ENCODE measurements around the gene CKS1B.

Gene CKS1B

DNA sequence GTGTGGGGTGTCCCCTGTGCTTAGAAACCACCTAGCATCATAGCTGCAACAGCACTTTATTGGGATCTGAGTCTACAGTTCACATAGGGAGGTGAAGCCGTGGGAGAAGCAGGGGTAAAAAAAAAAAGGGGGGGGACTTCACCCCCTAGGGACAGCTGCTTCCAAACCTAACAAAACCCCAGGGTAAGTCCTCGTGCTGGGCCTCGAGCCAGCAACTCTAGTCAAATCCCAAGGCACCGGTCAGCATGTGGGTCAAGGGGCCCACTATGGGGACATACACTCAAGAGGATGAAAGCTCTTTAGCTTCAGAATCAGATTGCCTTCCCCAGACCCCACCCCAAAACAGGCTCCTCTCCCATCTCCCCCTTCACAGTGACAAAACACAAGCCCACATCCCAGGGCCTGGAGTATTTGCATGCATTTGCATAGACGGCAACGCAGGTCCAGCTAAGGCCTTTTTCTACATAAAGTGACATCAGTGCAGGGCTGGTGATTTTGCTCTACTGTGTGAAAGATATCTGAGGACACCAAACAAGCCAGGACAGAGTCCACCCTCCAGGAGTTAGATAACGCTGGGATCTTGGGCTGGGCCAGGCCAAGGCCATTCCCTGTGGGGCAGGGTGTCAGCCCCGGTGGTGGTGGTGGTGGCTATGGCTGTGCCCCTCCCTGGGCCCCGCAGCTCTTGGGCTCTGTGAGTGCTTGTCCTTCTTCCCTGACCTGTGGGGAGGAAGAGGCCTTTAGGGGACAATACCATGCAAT is 29.9 kb upstream of the CKS1B start:
- no peaks in the 10 kb centered on the region for H3K9me3 ChIP-seq (ENCODE audit: control insufficient read depth, low read length)
- H3K4me3 ChIP-seq (ENCODE audit: insufficient read depth in 1 of 2, low read depth in 1 of 2, low read length in 2 of 2): no peak overlapping the region
- peaks cover 18% of the 10 kb centered on the region for H3K4me1 ChIP-seq (ENCODE audit: control insufficient read depth, insufficient read depth, low read depth, low read length)
- H3K9ac ChIP-seq (ENCODE audit: low read length): peak overlapping the region; percentile 38
- peak overlapping the region in 1 of 2 experiments; percentile 85 for H2BK12ac ChIP-seq (ENCODE audit: low read length in 2 of 2)
- H3K4ac ChIP-seq (ENCODE audit: low read depth in 1 of 2, low read length in 2 of 2): no peak overlapping the region
- H4K91ac ChIP-seq (ENCODE audit: low read length): peak overlapping the region; percentile 35
- no peak overlapping the region for H4K8ac ChIP-seq (ENCODE audit: low read length)
- no peak overlapping the region for H3K27ac ChIP-seq (ENCODE audit: low read length, poor library complexity, severe bottlenecking)
- no peak overlapping the region for H2AK5ac ChIP-seq (ENCODE audit: low read length, severe bottlenecking)
- H3K27me3 ChIP-seq (ENCODE audit: control insufficient read depth in 1 of 2, insufficient read depth in 1 of 2, low read length in 2 of 2): no peaks in the 10 kb centered on the region
- no peak overlapping the region for H2BK5ac ChIP-seq (ENCODE audit: low read depth, low read length, poor library complexity, severe bottlenecking)
- H3K23ac ChIP-seq (ENCODE audit: low read length in 2 of 2): no peak overlapping the region
- no peak for DNase-seq
- peaks cover 3% of the 10 kb centered on the region for H3K79me1 ChIP-seq (replicated peaks; ENCODE audit: low read length, poor library complexity, severe bottlenecking)
- peaks cover 20 to 53% of the 10 kb centered on the region in 2 experiments for H3K36me3 ChIP-seq (ENCODE audit: control insufficient read depth in 1 of 2, insufficient read depth in 2 of 2, low read depth in 1 of 2, low read length in 2 of 2)
- H2AFZ ChIP-seq (ENCODE audit: low read depth, low read length): no peak overlapping the region
- no peak overlapping the region for H2BK120ac ChIP-seq (ENCODE audit: low read depth, low read length)
- no peak overlapping the region for H3K4me2 ChIP-seq (ENCODE audit: low read length, poor library complexity, severe bottlenecking)
- 57% methylated on average over 9 of the region's 9 CpGs for WGBS
- no peak overlapping the region for H2BK15ac ChIP-seq (ENCODE audit: low read depth, poor library complexity, severe bottlenecking)
- no peak overlapping the region for H3K14ac ChIP-seq (ENCODE audit: low read length in 2 of 2)
- peak overlapping the region in 1 of 2 experiments; percentile 24 for H3K18ac ChIP-seq (ENCODE audit: low read depth in 1 of 2, low read length in 2 of 2)

DNA sequence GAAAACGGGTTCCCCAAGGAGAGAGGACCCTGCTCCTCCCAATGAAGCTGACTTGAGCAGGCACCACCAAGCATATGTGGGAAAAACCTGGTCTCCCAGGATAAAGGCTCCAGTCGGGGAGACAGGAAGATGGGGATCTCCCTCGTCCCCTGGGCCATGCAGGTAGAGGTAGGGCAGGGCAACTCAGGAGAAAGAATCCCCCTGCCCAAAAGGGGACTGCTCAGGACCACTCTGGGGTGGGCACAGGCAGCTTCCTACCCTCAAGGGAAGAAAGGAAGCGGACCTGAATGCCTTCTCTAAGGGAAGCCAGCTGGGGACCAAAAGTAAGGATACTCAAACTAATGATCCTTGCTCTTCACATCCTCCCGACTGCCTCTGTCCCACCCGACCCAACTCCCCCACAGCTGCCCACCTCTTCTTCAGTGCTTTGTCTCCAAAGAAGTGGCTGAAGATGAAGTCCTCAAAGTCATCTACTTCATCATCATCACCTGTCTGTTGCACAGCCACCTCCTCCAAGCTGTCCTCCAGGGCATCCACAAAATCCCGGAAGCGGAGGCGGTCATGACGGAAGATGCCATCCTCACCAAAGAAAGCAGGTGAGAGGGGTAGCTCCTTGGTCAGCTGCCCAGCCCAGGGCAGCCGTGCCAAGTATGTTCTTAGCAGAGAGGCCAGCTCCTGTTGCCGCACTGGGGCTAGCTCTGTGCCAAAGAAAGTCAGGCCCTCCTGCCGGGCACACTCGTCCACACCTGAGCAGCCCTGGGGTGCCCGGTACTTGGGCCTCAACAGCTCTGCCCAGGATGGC is 29.1 kb upstream of the CKS1B start:
- WGBS: 87% methylated on average over 15 of the region's 15 CpGs
- no peak for DNase-seq
- H3K4me2 ChIP-seq (ENCODE audit: low read length, poor library complexity, severe bottlenecking): no peak overlapping the region

DNA sequence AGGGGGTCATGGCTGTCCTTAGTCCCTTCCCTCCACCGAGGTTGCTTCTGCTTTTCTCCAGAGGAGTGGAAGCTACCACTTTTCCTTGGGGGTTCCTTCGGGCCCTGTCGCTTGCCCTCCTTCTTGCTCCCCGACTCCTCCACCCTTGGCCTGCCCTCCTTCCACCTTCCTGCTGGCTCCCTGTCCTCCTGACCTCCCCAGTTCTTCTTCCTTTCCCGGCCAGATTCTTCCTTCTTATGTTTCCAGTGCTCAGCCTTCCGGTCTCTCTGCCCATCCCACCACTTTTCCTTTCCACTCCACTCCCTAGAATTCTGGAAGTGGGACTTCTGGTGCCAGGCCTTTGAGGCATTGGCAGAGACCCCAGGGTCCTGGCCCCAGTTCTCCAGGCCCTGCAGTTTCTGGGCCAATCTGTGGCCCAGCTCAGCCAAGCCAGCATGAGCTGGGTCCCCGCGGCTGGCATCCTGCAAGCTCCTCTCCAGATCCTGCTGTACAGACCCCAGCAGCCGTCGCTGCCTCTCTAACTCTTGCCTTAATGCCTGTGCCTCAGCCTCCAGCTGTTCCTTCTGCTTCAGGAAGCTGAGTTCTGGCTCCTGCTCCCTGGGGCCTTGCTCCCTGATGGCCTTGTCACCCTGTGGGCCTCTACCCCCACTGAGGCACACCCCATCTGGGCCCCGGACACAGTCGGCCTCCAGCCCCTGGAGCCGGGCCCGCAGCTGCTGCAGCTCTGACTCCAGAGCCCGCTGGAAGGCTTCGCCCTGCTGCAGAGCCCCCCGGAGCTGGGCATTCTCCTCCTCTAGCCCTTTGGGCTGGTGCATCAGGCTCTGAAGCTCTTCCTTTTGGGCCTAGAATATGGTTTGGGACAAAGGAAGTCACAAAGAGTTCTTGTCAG is 28.3 kb upstream of the CKS1B start:
- Histone ChIP-seq H2AK5ac (ENCODE audit: low read length, severe bottlenecking) (no peak overlapping the region), H3K14ac (ENCODE audit: low read length in 2 of 2) (no peak overlapping the region), H2BK5ac (ENCODE audit: low read depth, low read length, poor library complexity, severe bottlenecking) (no peak overlapping the region), H3K27me3 (ENCODE audit: control insufficient read depth in 1 of 2, insufficient read depth in 1 of 2, low read length in 2 of 2) (no peaks in the 10 kb centered on the region), H3K9me3 (ENCODE audit: control insufficient read depth, low read length) (no peaks in the 10 kb centered on the region), H2BK12ac (ENCODE audit: low read length in 2 of 2) (no peak overlapping the region), H3K4ac (ENCODE audit: low read depth in 1 of 2, low read length in 2 of 2) (no peak overlapping the region), H4K8ac (ENCODE audit: low read length) (no peak overlapping the region), H2AFZ (ENCODE audit: low read depth, low read length) (no peak overlapping the region), H3K4me1 (ENCODE audit: control insufficient read depth, insufficient read depth, low read depth, low read length) (peaks cover 13% of the 10 kb centered on the region), H2BK15ac (ENCODE audit: low read depth, poor library complexity, severe bottlenecking) (no peak overlapping the region), H3K79me1 (replicated peaks; ENCODE audit: low read length, poor library complexity, severe bottlenecking) (peaks cover 12% of the 10 kb centered on the region), H3K4me3 (ENCODE audit: insufficient read depth in 1 of 2, low read depth in 1 of 2, low read length in 2 of 2) (no peak overlapping the region), H3K4me2 (ENCODE audit: low read length, poor library complexity, severe bottlenecking) (no peak overlapping the region), H3K27ac (ENCODE audit: low read length, poor library complexity, severe bottlenecking) (no peak overlapping the region), H3K36me3 (ENCODE audit: control insufficient read depth in 1 of 2, insufficient read depth in 2 of 2, low read depth in 1 of 2, low read length in 2 of 2) (peaks cover 29 to 64% of the 10 kb centered on the region in 2 experiments), H3K23ac (ENCODE audit: low read length in 2 of 2) (no peak overlapping the region), H3K18ac (ENCODE audit: low read depth in 1 of 2, low read length in 2 of 2) (no peak overlapping the region), H2BK120ac (ENCODE audit: low read depth, low read length) (no peak overlapping the region), H4K91ac (ENCODE audit: low read length) (no peak overlapping the region), H3K9ac (ENCODE audit: low read length) (no peak overlapping the region)
- 94% methylated on average over 17 of the region's 17 CpGs for WGBS
- no peak for DNase-seq

More for the DNA sequence above, 29.1 kb upstream of the CKS1B start:
- Histone ChIP-seq H2BK120ac (ENCODE audit: low read depth, low read length) (no peak overlapping the region), H3K79me1 (replicated peaks; ENCODE audit: low read length, poor library complexity, severe bottlenecking) (peaks cover 4% of the 10 kb centered on the region), H3K18ac (ENCODE audit: low read depth in 1 of 2, low read length in 2 of 2) (no peak overlapping the region), H2BK5ac (ENCODE audit: low read depth, low read length, poor library complexity, severe bottlenecking) (no peak overlapping the region), H3K4me1 (ENCODE audit: control insufficient read depth, insufficient read depth, low read depth, low read length) (peaks cover 15% of the 10 kb centered on the region), H3K36me3 (ENCODE audit: control insufficient read depth in 1 of 2, insufficient read depth in 2 of 2, low read depth in 1 of 2, low read length in 2 of 2) (peaks cover 20 to 56% of the 10 kb centered on the region in 2 experiments), H3K9me3 (ENCODE audit: control insufficient read depth, low read length) (no peaks in the 10 kb centered on the region), H3K27me3 (ENCODE audit: control insufficient read depth in 1 of 2, insufficient read depth in 1 of 2, low read length in 2 of 2) (no peaks in the 10 kb centered on the region), H2AK5ac (ENCODE audit: low read length, severe bottlenecking) (no peak overlapping the region), H3K27ac (ENCODE audit: low read length, poor library complexity, severe bottlenecking) (no peak overlapping the region), H4K91ac (ENCODE audit: low read length) (no peak overlapping the region), H3K14ac (ENCODE audit: low read length in 2 of 2) (no peak overlapping the region), H4K8ac (ENCODE audit: low read length) (no peak overlapping the region), H3K4me3 (ENCODE audit: insufficient read depth in 1 of 2, low read depth in 1 of 2, low read length in 2 of 2) (no peak overlapping the region), H3K4ac (ENCODE audit: low read depth in 1 of 2, low read length in 2 of 2) (no peak overlapping the region), H2BK12ac (ENCODE audit: low read length in 2 of 2) (no peak overlapping the region), H3K9ac (ENCODE audit: low read length) (no peak overlapping the region), H2BK15ac (ENCODE audit: low read depth, poor library complexity, severe bottlenecking) (no peak overlapping the region), H3K23ac (ENCODE audit: low read length in 2 of 2) (no peak overlapping the region), H2AFZ (ENCODE audit: low read depth, low read length) (no peak overlapping the region)
